GM12892 (cell line): ENCODE data around the gene METAP1D.

Source experiments
- POLR2A ChIP-seq: IDR thresholded peaks from 2 replicates; pipeline ENCODE4 v1.6.1; 2011; ENCODE audit warnings: low read depth, low read length, control low read depth
- POLR2AphosphoS5 ChIP-seq: IDR thresholded peaks from 2 replicates; pipeline ENCODE4 v1.6.1; 2011; ENCODE audit warnings: low read depth, low read length, control low read depth
- TAF1 ChIP-seq: IDR thresholded peaks from 2 replicates; pipeline ENCODE4 v1.6.1; 2011; ENCODE audit warnings: low read depth, mild to moderate bottlenecking, control low read depth, low read length, borderline replicate concordance

GRCh38 chr2:171996021-171996420, 3.7 kb upstream of the METAP1D start:
- no peak for TF ChIP-seq POLR2AphosphoS5
- TF ChIP-seq POLR2A = no peak
- no peak for TF ChIP-seq TAF1
